SK-N-SH (cell line): ENCODE results near the gene PSD2. TPM values are rescaled to one million over a fixed set of nuclear protein-coding genes. Genes with fewer than 3 reads are reported as not detected.

Experiments
- CTCF ChIA-PET: fragments of 300-600, 350-600 bp; formaldehyde crosslinking; extraction: SDS; loops from one replicate; lab custom pipeline; 2021; lab: Yijun Ruan, JAX
- POLR2A ChIA-PET: fragments of 350-600 bp; sonication (Branson Sonifier 250); formaldehyde crosslinking; extraction: SDS; loops from one replicate; lab custom pipeline; 2020; ENCODE audit warnings: antibody characterized with exemption, inconsistent platforms; lab: Yijun Ruan, JAX
- DNase-seq: peaks from one replicate; pipeline ENCODE4 v3.0.0; 2012
- H2AFZ ChIP-seq: fragments of 200-600 bp; sonication (generic); 2 replicates; pipeline ENCODE4 v1.8.1; 2016; ENCODE audit warnings: antibody characterized with exemption, mild to moderate bottlenecking, low read depth
- H3F3A ChIP-seq: fragments of 200-600 bp; sonication (generic); replicated peaks from 2 replicates; pipeline ENCODE3; 2016; ENCODE audit warnings: antibody characterized with exemption, mild to moderate bottlenecking; ENCODE audit not compliant: insufficient read depth
- H3K27ac ChIP-seq, 2 experiments: fragments of 200-500 bp in 1 of 2; fragments of 200-600 bp in 1 of 2; sonication (Bioruptor generic) in 1 of 2; sonication (generic), shearing (Covaris generic) in 1 of 2; 2 replicates each; pipeline versions ENCODE4 v1.5.1 to v1.6.1; 2014 to 2016; ENCODE audit warnings: low read depth in 2 of 2, inconsistent platforms in 1 of 2, low read length in 1 of 2, mild to moderate bottlenecking in 1 of 2, mixed read lengths in 1 of 2
- H3K27me3 ChIP-seq: fragments of 200-600 bp; sonication (generic), shearing (Covaris generic); 2 replicates; pipeline ENCODE4 v1.6.1; 2016; ENCODE audit warnings: mixed run types; ENCODE audit not compliant: insufficient read depth
- H3K36me3 ChIP-seq, 2 experiments: fragments of 200-500 bp in 1 of 2; fragments of 200-600 bp in 1 of 2; sonication (Bioruptor generic) in 1 of 2; sonication (generic) in 1 of 2; replicated peaks in 1 of 2; 2 replicates each; pipeline versions ENCODE3 to v1.5.1; 2014 to 2016; ENCODE audit warnings: low read length in 1 of 2, mild to moderate bottlenecking in 1 of 2; ENCODE audit not compliant: insufficient read depth in 2 of 2, control insufficient read depth in 1 of 2
- H3K4me1 ChIP-seq, 2 experiments: fragments of 200-500 bp in 1 of 2; fragments of 200-600 bp in 1 of 2; sonication (Bioruptor generic) in 1 of 2; sonication (generic), shearing (Covaris generic) in 1 of 2; 2 replicates each; pipeline versions ENCODE4 v1.5.1 to v1.6.1; 2014 to 2016; ENCODE audit warnings: low read depth in 1 of 2, low read length in 1 of 2, mixed run types in 1 of 2; ENCODE audit not compliant: insufficient read depth in 2 of 2, control insufficient read depth in 1 of 2
- H3K4me2 ChIP-seq: fragments of 200-600 bp; sonication (generic), shearing (Covaris generic); 2 replicates; pipeline ENCODE4 v1.6.1; 2017; ENCODE audit warnings: mixed run types
- H3K4me3 ChIP-seq, 2 experiments: fragments of 200-500 bp in 1 of 2; fragments of 200-600 bp in 1 of 2; sonication (Bioruptor generic) in 1 of 2; sonication (generic), shearing (Covaris generic) in 1 of 2; 2 replicates each; pipeline versions ENCODE4 v1.5.1 to v1.8.1; 2014 to 2016; ENCODE audit warnings: low read depth in 2 of 2, inconsistent platforms in 1 of 2, low read length in 1 of 2, mild to moderate bottlenecking in 1 of 2, mixed read lengths in 1 of 2, moderate library complexity in 1 of 2
- H3K79me2 ChIP-seq: fragments of 200-600 bp; sonication (generic); 2 replicates; pipeline ENCODE4 v1.8.1; 2017; ENCODE audit warnings: mild to moderate bottlenecking; ENCODE audit not compliant: insufficient read depth
- H3K9ac ChIP-seq: fragments of 200-600 bp; sonication (generic); 2 replicates; pipeline ENCODE4 v1.6.1; 2017; ENCODE audit warnings: mixed run types
- H3K9me2 ChIP-seq: fragments of 200-600 bp; sonication (generic); 2 replicates; pipeline ENCODE4 v1.6.1; 2017; ENCODE audit warnings: mixed run types
- H3K9me3 ChIP-seq: fragments of 200-600 bp; sonication (generic); 2 replicates; pipeline ENCODE4 v1.6.1; 2017; ENCODE audit warnings: mixed run types, mild to moderate bottlenecking, moderate library complexity
- H4K20me1 ChIP-seq: fragments of 200-600 bp; sonication (generic); 2 replicates; pipeline ENCODE4 v1.6.1; 2017; ENCODE audit warnings: mild to moderate bottlenecking, mixed run types; ENCODE audit not compliant: insufficient read depth
- CHD2 ChIP-seq: fragments of 150-350 bp; IDR thresholded peaks from 2 replicates; pipeline ENCODE4 v1.6.1; 2018; ENCODE audit warnings: low read length; ENCODE audit not compliant: partially characterized antibody
- CTCF ChIP-seq: fragments of 200-600 bp; sonication (generic); IDR thresholded peaks from 2 replicates; pipeline ENCODE4 v1.6.1; 2017; ENCODE audit warnings: antibody characterized with exemption, mild to moderate bottlenecking, moderate library complexity
- FOXJ3 ChIP-seq: sonication (generic); formaldehyde crosslinking; IDR thresholded peaks from 2 replicates; pipeline ENCODE4 v1.5.1; 2020; ENCODE audit warnings: mild to moderate bottlenecking, missing genetic modification reagents
- GATA2 ChIP-seq: sonication (generic); formaldehyde crosslinking; IDR thresholded peaks from 2 replicates; pipeline ENCODE4 v1.5.0; 2020; ENCODE audit warnings: mild to moderate bottlenecking, missing genetic modification reagents
- MAX ChIP-seq: IDR thresholded peaks from 2 replicates; pipeline ENCODE4 v1.4.0; 2012; ENCODE audit warnings: low read depth
- MEF2A ChIP-seq: IDR thresholded peaks from 2 replicates; pipeline ENCODE4 v1.4.0; 2012; ENCODE audit warnings: low read depth, borderline replicate concordance
- MXI1 ChIP-seq: IDR thresholded peaks from 2 replicates; pipeline ENCODE4 v1.6.1; 2012; ENCODE audit warnings: mild to moderate bottlenecking, low read depth, low read length, improper control_type of control experiment
- NFIC ChIP-seq: IDR thresholded peaks from 2 replicates; pipeline ENCODE4 v1.4.0; 2012; ENCODE audit warnings: borderline replicate concordance
- NRF1 ChIP-seq: IDR thresholded peaks from 2 replicates; pipeline ENCODE4 v1.6.1; 2012; ENCODE audit warnings: low read depth, mild to moderate bottlenecking, low read length
- RFX5 ChIP-seq: IDR thresholded peaks from 2 replicates; pipeline ENCODE4 v1.6.1; 2012; ENCODE audit warnings: mild to moderate bottlenecking, improper control_type of control experiment, low read length
- SMC3 ChIP-seq: IDR thresholded peaks from 2 replicates; pipeline ENCODE4 v1.6.1; 2012; ENCODE audit warnings: low read depth, low read length, improper control_type of control experiment
- TEAD4 ChIP-seq: IDR thresholded peaks from 2 replicates; pipeline ENCODE4 v1.4.0; 2012; ENCODE audit warnings: mild to moderate bottlenecking, borderline replicate concordance; ENCODE audit not compliant: insufficient read depth
- USF1 ChIP-seq: IDR thresholded peaks from 2 replicates; pipeline ENCODE4 v1.4.0; 2012; ENCODE audit warnings: low read depth, borderline replicate concordance
- USF2 ChIP-seq: fragments of 150-350 bp; IDR thresholded peaks from 2 replicates; pipeline ENCODE4 v1.6.1; 2017; ENCODE audit warnings: antibody characterized with exemption, low read length, low read depth, borderline replicate concordance
- ZBTB33 ChIP-seq: IDR thresholded peaks from 2 replicates; pipeline ENCODE4 v1.4.0; 2012; ENCODE audit warnings: low read depth, borderline replicate concordance
- WGBS: methylation state at CpG from one replicate; pipeline ENCODE4 v1.1.6; 2017; ENCODE audit warnings: low lambda C conversion rate; 5-methylcytosine and 5-hydroxymethylcytosine counted together
- polyA plus RNA-seq, 3 experiments: library from polyadenylated mRNA; depleted of rRNA; stranded (reverse); fragments of >200 nt; gene quantifications; 2 replicates each; pipeline ENCODE4 v1.2.3, GENCODE V29; 2012

The PSD2 gene
- polyA plus RNA-seq, 1 of the 3 experiments (the other 2 are of a cell fraction): 0.15 TPM

- H3K9me3 ChIP-seq: no peaks in the 10 kb centered on the region
- TF ChIP-seq GATA2 (CRISPR knock-in tag): no peak
- no peak for TF ChIP-seq RFX5
- no peak for TF ChIP-seq TEAD4
- TF ChIP-seq ZBTB33: no peak
- TF ChIP-seq USF2: no peak
- no peak for TF ChIP-seq CHD2
- TF ChIP-seq MEF2A: no peak
- TF ChIP-seq, all 33 proteins: peak for 0
- WGBS: 85% methylated on average over 2 of the region's 2 CpGs
- Histone ChIP-seq H3K9ac (no peak overlapping the region), H3K36me3 (no peaks in the 10 kb centered on the region), H3K4me1 (peaks cover 0 to 42% of the 10 kb centered on the region in 2 experiments; a peak in 2 of 4 replicates), H3K27me3 (no peaks in the 10 kb centered on the region), H3K79me2 (no peaks in the 10 kb centered on the region), H3K27ac (no peak overlapping the region), H3K4me3 (no peak overlapping the region), H2AFZ (no peak overlapping the region), H4K20me1 (no peaks in the 10 kb centered on the region), H3K9me2 (no peaks in the 10 kb centered on the region), H3K4me2 (no peak overlapping the region), H3F3A (no peaks in the 10 kb centered on the region)
- ChIA-PET POLR2A (no interaction called here), CTCF (interaction anchor here (1.4 to 2.4 kb wide), 4 partner anchors 14 to 99 kb away, joined by 3 to 8 read pairs (median 6); no protein-coding TSS in a partner anchor)
- no peak for DNase-seq
These were observed 90.6 kb downstream of the PSD2 start for GRCh38 chr5:139886213-139886612.

- no peak overlapping the region for H3K9ac ChIP-seq
- no peaks in the 10 kb centered on the region for H3K36me3 ChIP-seq
- H3K27me3 ChIP-seq: no peaks in the 10 kb centered on the region
- no peak overlapping the region for H3K27ac ChIP-seq
- H3K4me1 ChIP-seq: peaks cover 0 to 33% of the 10 kb centered on the region in 2 experiments; a peak in 2 of 4 replicates
- no peaks in the 10 kb centered on the region for H3K9me3 ChIP-seq
- no peaks in the 10 kb centered on the region for H4K20me1 ChIP-seq
- H3K4me3 ChIP-seq: no peak overlapping the region
- H3K9me2 ChIP-seq: no peaks in the 10 kb centered on the region
- DNase-seq: no peak
- H3F3A ChIP-seq: no peaks in the 10 kb centered on the region
- H3K79me2 ChIP-seq: no peaks in the 10 kb centered on the region
- 78% methylated on average over 4 of the region's 4 CpGs for WGBS
- H2AFZ ChIP-seq: no peak overlapping the region
- POLR2A ChIA-PET: no interaction called here
- TF ChIP-seq USF2 (no peak), NFIC (no peak), CTCF (no peak), USF1 (no peak), FOXJ3 (no peak), MAX (no peak), MXI1 (no peak), NRF1 (no peak), GATA2 (CRISPR knock-in tag) (no peak), SMC3 (no peak), MEF2A (no peak)
- no peak overlapping the region for H3K4me2 ChIP-seq
- CTCF ChIA-PET: interaction anchor here (1.9 kb wide), 1 partner anchor 80 kb away, joined by 5 read pairs; no protein-coding TSS in a partner anchor
These were observed 92.8 kb downstream of the PSD2 start for GRCh38 chr5:139888370-139888769.
